Activated naive CD8-positive, alpha-beta T cell treated with anti-CD3 and anti-CD28 coated beads, Interleukin-2, amount 50 U/mL, for 16 hours (primary cell): Measurements from ENCODE around the gene IFNGR1.
"Not testable (repeated sequence)": the region's sequence is repeated elsewhere in the genome, so short reads cannot be mapped to it uniquely, and the experiment has no call there.

Experiments used
- DNase-seq: peaks from one replicate; pipeline ENCODE4 v3.0.0-alpha.2; 2020; ENCODE audit warnings: low read depth, low spot score

The IFNGR1 gene

GRCh38 chr6:137218917-137219663 lies at the start of gene IFNGR1:
Gene IFNGR1 (minus strand): TSS chr6:137219385. CDS start chr6:137219327, 58 bp downstream.
- DNase-seq: peak; percentile 95

- no peak for DNase-seq
Observed at GRCh38 chr6:137268911-137269310, 49.7 kb upstream of the IFNGR1 start.

GRCh38 chr6:137266309-137266586 lies 47.1 kb upstream of the IFNGR1 start:
- no peak for DNase-seq

- DNase-seq: no peak
Observed at GRCh38 chr6:137265561-137266308, 46.5 kb upstream of the IFNGR1 start.

DNA sequence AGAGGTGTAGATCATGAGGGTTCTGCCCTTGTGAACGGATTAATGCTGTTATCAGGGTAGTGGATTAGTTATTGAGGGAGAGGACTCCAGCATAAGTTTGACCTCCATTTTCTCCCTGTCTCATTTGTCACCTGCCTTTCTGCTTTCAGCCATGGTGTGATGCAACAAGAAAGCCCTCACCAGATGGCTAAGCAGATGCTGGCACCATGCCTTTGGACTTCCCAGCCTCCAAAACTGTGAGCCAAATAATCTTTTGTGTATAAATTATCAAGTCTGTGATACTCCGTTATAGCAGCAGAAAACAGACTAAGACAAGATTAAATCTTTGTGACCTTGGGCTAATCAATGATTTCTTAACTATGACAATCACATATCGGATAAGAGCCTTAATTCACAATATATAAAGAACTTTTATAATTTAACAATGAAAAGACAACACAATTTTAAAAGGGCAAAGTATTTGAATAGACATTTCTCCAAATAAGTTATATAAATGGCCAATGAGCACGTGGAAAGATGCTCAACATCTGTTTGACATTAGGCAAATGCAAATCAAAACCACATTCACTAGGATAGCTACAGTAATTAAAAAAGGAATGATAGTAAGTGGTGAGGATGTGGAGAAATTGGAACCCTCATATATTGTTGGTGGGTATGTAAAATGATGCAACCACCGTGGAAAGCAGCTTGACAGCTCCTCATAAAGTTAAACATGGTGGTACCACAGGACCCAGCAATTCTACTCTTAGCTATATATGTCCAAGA lies 45.3 kb upstream of the IFNGR1 start:
- DNase-seq: no peak

DNA sequence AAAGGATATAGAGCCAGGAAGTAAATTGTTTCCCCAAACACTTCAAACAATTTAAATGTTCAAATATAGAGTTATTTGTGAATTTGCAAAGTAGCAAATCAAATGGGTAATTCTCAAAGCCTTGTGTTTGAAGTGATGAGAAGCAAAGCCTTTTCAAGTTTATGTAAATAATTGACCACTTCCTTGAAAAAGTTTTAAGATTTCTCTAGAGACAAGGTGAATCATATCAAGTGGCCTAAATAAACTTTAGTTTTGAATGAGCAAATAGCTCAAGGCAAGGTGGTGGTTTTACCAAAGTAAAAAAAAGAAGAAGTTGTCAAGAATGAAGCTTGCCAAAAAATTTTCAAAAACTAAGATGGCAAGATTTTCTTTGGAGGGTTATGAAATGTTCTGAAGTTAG lies 42.6 kb upstream of the IFNGR1 start:
- DNase-seq: no peak

GRCh38 chr6:137261361-137261760 lies 42.2 kb upstream of the IFNGR1 start:
- no peak for DNase-seq

DNA sequence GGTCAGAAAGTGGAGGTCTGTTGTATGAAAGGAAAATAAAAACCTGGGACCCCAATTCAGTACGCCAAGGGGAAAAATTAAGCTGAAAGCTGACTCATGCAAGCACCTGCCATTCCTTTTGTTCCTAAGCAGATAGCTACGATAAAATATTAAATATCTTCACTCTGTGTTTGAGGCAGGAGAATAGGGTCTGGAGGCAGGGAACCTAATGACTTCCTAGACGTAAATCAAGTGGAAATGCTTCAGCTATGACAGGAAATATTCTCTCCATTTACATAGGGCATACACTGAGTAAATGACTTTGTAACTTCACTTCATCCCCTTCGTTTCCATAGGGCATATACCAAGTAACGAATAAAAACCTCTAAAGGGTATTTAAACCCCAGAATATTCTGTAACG lies 41.0 kb upstream of the IFNGR1 start:
- DNase-seq: no peak

GRCh38 chr6:137259349-137259748 lies 40.2 kb upstream of the IFNGR1 start:
- no peak for DNase-seq

DNA sequence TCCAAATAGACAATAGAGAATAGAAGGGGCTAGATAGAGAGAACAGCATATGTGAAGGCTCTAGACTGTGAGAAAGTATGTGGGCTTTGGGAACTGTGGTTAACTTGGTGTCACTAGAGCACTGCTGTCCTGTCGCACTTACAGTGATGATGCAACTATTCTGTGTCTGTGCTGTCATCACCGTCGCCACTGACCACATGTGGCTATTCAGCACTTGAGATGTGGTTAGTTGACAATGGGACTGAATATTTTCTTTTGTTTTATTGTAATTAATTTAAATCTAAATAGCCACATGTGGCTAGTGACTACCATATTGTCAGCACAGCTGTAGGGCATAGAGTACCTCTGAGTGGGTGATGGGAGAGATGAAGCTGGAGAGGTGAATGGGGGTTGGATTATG lies 39.0 kb upstream of the IFNGR1 start:
- DNase-seq: no peak

DNA sequence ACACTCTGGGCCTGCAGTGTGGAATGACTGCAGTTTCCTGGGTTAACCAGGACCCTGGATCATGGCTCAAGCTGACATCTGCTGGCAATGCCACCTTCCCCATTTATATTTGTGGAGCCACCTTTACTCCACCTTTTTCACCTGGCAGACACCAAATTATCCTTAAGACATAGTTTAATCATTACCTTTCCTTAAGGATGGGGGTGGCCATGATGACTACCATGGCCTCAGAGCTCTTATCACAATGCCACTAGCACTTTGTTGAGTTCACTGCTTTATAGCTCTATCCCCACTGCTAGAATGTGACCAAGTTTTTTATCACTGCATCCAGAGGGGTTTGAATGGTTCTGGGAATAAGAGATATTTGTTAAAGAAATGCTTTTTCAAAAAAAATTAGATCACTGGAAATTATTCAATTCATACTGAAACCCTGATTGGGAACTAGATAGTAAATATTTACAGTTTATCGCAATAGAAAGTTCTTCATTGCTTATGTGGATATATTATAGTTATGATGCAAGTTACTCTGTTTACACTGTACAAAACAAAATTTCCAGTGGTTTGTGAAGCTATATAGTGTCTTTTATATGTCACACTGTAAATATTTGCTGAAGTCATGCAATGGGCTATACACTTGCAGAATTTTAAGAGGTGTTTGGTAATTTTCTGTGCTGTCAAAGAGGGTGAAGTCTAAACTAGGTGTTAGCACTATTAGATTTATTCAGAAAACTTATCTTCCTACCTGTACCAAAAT lies 37.3 kb upstream of the IFNGR1 start:
- DNase-seq: no peak

- DNase-seq: no peak
Observed at GRCh38 chr6:137254966-137255365, 35.8 kb upstream of the IFNGR1 start.

GRCh38 chr6:137254430-137254829 lies 35.2 kb upstream of the IFNGR1 start:
- not testable (repeated sequence) for DNase-seq

GRCh38 chr6:137248702-137249101 lies 29.5 kb upstream of the IFNGR1 start:
- no peak for DNase-seq

DNA sequence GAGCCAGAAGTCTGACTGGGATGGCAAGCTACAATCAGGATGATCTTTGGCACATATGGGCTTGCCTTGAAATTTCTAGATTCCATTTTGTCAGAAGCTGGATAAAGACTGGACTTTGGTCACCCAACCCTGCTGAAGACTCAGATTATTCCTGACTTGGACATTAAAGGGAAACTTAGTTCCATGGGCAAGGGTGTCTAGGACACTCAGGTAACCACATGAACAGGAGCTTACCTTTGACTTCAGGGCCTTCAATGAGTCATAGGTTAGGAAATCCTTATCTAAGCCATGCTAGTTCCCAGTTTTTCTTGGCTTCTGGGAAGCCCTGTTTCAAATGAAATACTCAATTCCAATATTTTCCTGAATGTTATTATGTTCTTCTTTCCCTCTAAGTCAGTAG lies 28.5 kb upstream of the IFNGR1 start:
- no peak for DNase-seq

- DNase-seq: no peak
Observed at GRCh38 chr6:137246791-137247202, 27.6 kb upstream of the IFNGR1 start.

DNA sequence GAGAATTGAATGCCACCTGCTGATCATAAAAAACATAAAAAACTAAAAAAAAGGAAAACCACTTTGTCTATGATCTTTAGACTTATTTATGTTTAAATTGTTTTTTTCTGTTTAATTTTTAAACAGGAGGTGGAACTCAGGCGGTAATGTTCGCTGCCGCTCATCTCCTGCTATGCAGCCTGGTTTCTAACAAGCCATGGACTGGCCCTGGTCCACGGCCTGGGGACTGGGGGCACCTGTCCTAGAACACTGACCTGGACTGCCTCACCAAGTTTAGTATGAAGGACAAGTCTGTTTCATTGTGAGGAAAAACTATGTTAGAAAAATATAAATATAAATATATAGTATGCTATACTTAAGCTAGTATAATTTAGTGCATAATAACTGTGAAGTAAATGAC lies 27.0 kb upstream of the IFNGR1 start:
- DNase-seq: no peak

GRCh38 chr6:137241481-137242038 lies 22.4 kb upstream of the IFNGR1 start:
- no peak for DNase-seq

- no peak for DNase-seq
Observed at GRCh38 chr6:137240168-137240567, 21.0 kb upstream of the IFNGR1 start.

GRCh38 chr6:137237413-137238170 lies 18.4 kb upstream of the IFNGR1 start:
- no peak for DNase-seq
